NCI-H69 (cell line): ENCODE measurements around the gene SRRM1.

Experiments
- DNase-seq: peaks from one replicate; lab custom pipeline; 2025; lab: John Stamatoyannopoulos, UW

Gene SRRM1, protein sequence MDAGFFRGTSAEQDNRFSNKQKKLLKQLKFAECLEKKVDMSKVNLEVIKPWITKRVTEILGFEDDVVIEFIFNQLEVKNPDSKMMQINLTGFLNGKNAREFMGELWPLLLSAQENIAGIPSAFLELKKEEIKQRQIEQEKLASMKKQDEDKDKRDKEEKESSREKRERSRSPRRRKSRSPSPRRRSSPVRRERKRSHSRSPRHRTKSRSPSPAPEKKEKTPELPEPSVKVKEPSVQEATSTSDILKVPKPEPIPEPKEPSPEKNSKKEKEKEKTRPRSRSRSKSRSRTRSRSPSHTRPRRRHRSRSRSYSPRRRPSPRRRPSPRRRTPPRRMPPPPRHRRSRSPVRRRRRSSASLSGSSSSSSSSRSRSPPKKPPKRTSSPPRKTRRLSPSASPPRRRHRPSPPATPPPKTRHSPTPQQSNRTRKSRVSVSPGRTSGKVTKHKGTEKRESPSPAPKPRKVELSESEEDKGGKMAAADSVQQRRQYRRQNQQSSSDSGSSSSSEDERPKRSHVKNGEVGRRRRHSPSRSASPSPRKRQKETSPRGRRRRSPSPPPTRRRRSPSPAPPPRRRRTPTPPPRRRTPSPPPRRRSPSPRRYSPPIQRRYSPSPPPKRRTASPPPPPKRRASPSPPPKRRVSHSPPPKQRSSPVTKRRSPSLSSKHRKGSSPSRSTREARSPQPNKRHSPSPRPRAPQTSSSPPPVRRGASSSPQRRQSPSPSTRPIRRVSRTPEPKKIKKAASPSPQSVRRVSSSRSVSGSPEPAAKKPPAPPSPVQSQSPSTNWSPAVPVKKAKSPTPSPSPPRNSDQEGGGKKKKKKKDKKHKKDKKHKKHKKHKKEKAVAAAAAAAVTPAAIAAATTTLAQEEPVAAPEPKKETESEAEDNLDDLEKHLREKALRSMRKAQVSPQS

DNA sequence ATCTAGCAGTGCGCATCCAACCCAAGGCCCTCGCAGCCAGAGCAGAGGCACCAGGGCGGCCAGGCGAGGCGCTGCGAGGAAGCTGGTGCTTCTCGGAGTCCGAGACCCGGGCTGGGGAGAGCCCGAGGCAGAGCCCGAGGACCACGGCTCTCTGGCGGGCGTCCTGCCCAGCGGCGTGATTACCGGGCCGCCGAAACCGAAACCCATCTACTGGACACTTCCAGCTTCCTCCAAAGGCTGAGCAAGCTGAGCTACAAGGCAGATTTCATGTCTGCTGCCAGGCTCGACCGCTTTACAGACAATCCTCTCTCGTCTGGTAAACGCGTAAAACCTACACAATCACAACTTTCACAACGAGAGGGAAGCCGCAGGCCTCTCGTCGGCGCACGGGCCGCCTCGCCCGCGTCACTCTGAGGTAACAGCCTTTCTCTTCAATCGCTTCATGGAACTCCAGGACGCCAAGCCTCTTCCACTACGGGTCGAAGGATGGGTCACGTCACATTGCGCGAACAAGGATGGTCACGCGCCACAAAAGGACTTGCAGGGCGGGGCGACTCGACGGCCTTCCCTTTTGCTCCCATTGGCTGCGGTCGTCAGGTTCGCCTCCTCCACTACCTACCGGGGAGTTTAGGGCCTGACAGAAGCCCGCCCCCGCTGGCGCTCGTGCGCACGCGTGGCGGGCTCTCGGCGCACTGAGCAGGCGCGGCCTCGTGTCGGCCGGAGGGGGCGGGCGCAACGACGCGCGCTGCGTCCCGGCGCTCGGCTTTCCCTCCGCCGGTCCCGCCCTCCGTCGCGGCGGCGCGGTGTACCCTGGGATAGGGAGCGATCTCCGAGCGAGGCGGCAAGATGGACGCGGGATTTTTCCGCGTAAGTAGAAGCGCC lies at the start of gene SRRM1:
SRRM1 (plus strand) TSS at position 822 of the 882 bp plus-strand sequence; CDS start at position 847, 25 bp downstream.
- peak; percentile 98 for DNase-seq

DNA sequence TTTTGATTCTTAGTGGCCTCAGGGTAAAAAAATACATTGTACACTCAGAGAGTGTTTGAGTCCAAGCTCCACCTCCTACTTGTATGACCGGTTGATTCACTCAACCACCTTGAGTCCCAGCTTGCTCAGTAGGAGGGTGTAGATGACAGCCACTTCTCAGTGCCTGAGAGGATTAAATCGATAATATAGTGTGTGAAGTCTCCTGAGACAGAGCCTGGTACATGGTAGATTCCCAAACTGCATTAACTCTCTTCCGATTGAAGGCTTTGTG lies 48.8 kb upstream of the SRRM1 start:
- DNase-seq = no peak

DNA sequence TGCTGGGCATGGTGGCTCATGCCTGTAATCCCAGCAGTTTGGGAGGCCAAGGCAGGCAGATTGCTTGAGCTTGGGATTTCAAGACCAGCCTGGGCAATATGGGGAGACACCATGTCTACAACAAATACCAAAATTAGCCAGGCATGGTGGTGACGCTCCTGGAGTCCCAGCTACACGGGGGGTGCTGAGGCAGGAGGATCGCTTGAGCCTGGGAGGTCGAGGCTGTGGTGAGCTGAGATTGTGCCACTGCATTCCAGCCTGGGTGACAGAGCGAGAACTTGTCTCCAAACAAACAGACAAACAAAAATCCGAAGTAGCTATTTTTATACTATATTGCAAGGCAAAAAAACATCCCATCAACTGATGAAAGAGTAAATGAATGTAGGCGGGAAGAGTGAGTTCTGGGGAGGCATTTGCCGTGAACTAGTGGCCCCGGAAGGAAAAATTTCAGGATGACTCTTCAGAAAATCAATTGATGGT lies 46.7 kb upstream of the SRRM1 start:
- DNase-seq = no peak

DNA sequence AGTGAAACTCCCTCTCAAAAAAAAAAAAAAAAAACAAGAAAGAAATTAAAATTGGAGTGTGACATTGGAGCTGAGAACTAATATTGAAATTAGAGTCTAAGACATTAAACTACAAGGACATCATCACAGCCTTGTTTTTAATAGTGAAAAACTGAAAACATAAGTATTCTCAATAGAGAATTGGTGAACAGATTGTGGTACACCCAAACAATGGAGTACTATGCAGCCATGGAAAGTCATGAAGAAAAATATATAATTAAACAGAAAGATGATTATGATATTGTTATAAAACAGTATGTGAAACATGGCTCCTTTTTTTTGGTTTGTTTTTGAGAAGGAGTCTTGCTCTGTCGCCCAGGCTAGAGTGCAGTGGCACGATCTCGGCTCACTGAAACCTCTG lies 43.8 kb upstream of the SRRM1 start:
- DNase-seq = no peak

DNA sequence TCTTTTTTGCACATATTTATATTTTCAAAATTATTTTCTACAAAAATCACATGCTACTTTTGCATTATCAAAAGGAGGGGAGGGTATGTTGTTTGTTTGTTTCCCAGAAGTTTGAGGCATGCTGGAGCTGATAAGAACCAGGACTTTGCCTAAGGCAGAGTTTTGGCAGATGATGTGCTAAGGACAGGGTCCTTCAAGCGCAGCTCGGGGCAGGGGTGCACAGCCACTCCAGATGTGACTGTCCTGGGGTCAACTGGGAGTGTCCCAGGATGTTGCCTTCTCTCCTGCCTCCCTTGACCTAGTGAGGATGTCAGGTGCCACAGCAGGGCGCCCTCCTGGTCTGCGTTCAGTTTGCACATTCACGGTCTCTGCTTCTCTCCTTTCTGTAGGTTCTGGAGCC lies 42.6 kb upstream of the SRRM1 start:
- DNase-seq = no peak

DNA sequence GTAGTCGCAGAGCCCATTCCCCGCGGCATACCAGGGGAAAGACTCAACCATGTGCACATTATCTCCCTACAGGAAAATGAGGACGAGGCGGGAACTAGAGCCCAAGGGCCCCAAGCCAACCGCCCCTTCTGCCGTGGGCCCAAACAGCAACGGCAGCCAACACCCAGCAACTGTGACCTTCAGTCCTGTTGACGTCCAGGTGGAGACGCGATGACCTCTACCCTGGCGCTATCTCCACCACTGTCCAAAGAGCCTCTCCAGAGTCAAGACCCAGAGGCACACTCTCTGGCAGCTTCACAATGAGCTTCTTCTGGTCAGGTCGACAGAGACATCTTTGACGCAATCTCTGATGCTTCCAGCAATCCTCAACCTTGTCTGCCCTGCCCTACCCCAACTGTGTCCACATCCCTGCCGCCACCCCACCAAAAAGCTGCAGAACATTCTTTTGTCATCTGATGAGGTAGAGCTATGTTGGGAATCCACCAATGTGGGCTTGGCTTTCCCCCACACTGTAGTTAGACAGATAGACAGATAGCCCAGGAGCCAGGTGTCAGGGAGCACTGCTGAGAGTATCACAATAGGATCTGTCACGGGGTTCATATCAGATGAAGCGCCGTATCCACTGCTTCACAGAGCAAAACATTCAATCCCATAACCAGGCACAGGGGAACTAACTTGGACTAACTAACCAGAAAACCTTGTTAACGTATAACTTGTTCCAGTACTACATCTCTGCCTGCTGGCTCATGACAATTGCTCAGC lies 37.4 kb upstream of the SRRM1 start:
- DNase-seq = no peak

DNA sequence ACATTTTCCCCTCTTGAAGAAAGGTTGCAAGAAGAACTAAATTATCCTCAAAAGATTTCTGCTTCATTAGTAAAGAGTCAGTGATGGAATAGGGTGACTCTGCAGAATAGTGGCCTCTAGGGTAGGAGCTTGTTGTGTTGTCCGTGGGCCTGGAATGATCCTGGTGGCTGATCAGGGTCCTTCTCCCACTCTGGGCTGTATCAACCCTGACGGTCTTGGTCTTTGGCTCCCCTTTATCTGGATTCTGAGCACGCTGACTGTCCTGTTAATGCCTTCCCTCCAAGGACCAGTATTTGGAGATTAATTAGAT lies 36.9 kb upstream of the SRRM1 start:
- DNase-seq = no peak

DNA sequence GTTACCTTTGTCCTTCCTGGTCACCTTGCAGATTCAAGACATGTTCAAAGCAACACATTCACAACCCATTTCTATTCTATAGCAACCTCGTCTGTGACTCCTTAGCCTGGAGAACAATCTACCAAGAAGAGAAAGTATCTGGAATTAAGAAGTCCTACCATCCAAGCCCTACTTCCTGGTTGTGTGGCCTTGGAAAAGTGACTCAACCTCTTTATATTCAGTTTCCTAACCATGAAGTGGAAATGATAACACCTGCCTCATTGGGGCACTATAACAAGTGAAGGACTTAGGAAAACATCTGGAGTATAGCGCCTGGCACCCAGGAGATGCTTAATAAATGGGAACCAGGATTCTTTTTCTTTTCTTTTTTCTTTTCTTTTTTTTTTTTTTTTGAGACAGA lies 36.5 kb upstream of the SRRM1 start:
- DNase-seq = no peak

DNA sequence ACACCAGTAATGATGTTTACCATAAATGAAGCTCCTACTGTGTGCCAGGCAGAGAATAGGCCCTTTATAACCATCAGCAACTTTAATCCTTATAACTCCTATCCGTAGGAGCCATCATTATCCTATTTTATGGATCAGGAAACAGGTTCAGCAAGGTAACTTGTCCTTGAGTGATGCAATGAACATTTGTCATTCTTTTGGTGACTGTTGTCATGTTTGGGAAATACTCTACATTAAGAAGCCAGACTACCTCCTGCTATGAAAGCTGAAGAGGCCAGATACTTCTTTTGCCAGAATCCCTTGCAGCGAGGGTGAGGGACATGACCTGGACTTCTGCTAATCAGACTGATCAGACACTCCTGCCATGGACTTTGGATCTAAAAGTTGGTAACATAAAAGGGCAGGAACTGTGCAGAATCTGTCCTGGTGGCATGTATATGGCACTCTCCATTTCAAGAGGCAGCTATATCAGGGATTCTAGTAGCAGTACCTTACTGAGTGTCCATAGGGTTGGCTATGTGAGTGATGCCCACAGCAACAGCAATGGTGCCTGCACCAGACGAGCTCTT lies 33.1 kb upstream of the SRRM1 start:
- no peak for DNase-seq

DNA sequence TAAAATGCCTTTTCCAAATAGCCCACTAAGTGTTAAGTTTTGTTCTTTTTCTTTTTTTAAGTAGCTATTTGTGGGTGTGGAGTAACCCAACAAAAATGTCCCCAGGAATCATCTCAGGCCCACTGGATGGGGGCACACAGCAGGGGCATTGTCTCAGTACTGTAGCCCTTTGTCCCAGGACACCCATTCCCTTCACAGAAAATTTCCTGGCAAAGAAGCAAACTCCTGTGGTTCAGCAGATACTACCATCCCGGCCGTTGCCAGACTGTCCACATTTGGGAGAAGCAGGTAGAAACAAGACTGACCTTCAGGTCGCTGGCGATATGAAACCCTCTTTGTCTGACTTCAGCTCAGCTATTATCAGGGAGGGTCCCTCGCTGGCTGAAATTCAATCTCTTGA lies 23.7 kb upstream of the SRRM1 start:
- DNase-seq = peak; percentile 43

DNA sequence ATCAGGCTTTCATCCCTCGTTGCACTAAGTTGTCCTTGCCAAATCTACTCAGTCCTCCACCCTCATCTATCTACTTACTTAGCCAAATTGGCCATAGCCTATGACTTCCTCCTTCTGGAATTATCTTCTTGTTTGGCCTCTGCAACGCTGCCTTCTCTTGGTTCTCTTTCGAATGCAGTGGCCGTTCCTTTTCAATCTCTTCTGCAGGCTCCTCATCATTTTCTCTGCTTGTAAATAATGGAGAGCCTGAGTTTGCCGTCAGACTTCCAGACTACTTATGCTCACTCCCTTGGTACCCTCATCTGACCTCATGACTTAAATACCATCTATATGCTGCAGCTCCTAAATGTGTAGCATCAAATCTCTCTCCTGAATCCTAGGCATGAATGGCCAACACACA lies 22.4 kb upstream of the SRRM1 start:
- no peak for DNase-seq

DNA sequence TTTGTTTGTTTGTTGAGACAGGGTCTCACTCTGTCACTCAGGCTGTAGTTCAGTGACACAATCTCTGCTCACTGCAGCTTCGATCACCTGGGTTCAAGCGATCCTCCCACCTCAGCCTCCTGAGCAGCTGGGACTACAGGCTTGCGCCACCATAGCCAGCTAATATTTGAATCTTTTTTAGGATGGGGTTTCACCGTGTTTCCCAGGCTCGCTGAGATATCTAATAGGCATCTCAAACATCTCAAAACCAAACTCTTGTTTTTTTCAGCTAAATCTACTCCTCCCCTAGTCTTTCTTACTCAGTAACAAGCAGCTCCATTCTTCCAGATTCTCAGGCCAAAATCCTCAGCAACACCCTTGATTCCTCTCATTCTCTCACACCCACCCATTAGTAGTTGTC lies 22.0 kb upstream of the SRRM1 start:
- DNase-seq = no peak

DNA sequence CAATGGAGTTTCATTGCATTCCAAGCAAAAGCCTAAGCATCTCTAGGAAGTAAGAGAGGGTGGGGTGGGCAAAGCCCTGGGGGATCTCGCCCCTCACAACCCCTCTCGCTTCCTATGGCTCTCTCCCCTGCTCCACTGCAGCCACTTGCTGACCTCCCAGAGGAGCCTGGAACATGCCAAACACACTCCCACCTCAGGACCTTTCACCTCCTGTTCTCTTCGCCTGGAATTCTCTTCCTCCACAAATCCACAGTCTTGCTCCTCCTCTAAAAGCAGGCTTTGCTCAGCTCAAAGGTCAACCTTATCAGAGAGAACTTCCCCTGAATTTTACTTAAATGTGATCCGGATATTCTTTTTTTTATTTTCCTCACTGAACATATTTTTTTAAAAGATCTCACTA lies 20.9 kb upstream of the SRRM1 start:
- no peak for DNase-seq

DNA sequence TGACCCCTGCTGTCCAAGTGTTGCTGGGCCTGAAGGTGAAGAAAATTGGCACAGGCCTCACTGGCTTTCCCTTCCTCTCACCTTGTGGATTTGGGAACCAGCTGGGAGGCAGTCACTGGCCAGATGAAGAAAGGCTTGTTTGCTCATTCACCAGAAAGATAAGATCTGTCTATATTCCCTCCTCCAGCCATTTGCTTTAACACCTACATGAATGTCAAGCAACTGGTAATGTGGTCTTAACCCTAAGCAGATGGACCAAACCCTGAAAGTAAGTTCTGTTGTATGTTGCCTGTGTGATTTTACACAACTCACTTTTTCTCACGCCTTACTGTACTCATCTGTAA lies 10.3 kb upstream of the SRRM1 start:
- no peak for DNase-seq

DNA sequence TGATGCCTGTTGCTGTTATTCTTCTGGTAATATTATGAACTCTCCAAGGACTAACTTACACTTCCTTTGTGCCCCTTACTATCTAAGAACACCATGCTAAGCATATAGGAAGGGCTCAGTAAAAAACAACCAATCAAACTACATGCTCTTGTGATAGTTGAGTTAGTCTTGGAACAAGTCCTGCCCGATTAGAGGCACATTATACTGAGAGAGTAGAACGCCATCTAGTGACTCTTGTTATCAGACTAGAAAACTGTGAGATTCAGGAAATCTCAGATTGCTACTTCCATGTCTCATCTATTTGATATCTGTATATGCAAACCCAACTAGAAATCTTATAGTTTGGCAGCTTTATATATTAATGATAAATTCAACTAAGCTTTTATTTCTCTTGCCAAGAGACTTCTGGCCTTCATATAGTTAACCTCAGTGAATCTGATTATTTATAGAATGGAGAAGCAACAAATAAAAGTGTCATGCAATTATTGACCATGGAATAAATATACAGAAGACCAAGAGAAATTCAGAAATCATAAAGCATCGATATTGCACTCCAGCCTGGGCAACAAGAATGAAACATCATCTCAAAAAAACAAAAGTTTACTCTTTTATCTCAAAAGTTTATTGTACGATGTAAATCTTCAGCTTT lies 7.8 kb upstream of the SRRM1 start:
- DNase-seq = peak; percentile 67

DNA sequence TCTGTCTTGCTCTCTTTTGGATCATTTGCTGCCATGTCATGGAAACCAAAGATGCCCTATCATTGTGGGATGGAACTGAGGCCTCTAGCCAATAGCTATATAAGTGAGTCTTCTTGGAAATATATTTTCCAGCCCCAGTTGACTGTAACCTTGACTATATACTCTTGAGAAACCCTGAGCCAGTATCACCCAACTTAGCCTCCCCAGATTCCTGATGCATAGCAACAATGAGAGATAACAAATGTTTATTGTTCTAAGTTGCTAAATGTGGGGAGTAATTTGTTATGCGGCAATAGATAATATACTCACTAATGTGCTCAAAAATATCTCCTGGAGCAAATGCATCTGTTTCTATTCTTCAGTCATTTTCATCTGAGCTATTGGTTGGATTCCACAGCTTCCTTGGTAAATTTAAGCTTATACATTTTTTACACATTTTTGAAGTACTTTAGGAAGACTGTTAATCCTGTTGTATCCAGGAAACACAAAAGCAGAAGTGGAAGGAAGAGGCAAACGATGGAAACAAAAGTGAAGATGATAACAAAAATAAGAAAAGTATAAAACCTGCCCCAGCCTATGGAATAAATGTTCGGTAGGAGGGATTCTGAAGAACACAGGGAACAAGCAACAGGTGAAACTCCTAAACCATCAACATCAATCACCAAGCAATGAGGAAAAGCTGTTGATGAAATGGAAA lies 6.3 kb upstream of the SRRM1 start:
- DNase-seq = no peak

DNA sequence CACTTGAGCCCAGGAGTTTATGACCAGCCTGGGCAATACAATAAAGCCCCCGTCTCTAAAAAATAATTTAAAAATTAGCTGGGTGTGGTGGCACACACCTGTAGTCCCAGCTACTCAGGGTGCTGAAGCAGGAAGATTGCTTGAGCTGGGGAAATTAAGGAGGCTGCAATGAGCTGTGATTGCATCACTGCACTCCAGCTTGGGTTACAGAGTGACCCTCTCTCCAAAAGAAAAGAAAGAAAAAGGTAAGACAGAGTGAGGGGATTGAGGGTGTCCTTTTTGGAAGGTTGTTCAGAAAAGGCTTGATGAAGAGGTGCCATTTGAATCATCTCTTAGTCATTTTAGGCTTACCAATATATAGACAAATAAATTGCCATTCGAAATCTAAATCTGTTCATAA lies 4.0 kb upstream of the SRRM1 start:
- DNase-seq = no peak

DNA sequence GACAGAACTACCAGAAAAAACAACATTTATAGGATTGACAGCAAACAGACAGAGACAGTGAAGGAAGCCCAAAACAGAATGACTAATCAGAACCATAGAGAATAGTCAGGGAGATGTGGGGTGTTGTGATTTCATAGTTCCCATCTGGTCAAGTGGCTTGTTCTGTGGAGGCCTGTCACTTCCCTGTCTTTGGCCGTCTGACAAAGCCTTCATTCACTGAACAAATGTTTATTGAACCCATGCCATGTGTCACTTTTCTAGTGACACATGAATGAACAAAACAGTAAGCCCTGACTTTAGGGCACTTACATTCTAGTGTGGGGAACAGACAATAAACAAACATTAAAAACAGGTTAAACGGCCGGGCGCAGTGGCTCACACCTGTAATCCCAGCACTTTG lies 3.2 kb upstream of the SRRM1 start:
- DNase-seq = no peak

DNA sequence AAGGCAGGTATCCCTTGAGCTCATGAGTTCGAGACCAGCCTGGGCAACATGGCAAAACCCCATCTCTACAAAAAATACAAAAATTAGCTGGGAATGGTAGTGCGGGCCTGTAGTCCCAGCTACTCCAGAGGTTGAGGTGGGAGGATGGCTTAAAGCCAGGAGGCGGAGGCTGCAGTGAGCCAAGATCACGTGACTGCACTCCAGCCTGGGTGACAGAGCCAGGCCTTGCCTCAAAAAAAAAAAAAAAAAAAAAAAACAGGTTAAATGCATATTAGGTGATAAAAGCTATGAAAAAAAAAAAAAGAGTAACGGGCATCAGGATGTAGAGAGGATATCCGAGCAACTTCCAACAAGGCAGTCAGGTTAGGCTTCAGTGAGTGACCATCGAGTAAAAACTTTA lies 2.8 kb upstream of the SRRM1 start:
- no peak for DNase-seq

DNA sequence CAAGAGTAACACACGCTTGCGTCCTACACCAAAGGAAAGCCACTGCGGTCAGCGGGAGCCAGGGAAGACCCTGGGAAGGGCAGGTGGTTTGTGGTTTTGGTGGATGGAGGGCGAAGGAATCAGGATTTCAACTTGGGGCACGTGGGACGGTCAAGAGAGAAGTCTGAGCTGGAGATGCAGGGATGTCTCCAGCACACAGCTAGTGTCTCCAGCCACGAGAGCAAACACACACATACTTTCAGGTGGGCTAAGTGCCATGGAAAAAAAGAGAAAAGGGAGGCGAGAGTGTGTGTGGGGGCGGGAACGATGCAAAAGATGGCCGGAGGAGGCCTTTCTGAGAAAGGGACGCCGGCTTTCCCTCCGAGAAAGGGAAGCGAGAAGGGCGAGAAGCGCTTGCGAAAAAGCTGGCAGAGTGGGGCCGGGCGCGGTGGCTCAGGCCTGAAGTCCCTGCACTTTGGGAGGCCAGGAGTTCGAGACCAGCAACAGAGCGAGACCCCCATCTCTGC lies 1.4 kb upstream of the SRRM1 start:
- DNase-seq = peak; percentile 8
